HG02943 (cell line): ENCODE data around the gene NLRP9.
"Not testable (repeated sequence)": the region's sequence is repeated elsewhere in the genome, so short reads cannot be mapped to it uniquely, and the experiment has no call there.

Source experiments
- ATAC-seq: cut with Tn5 transposase; IDR thresholded peaks from one replicate; pipeline ENCODE4 v1.9.1; 2021; ENCODE audit warnings: mild to moderate bottlenecking, low read depth, moderate library complexity; ENCODE audit not compliant: unreplicated experiment

The NLRP9 gene

DNA sequence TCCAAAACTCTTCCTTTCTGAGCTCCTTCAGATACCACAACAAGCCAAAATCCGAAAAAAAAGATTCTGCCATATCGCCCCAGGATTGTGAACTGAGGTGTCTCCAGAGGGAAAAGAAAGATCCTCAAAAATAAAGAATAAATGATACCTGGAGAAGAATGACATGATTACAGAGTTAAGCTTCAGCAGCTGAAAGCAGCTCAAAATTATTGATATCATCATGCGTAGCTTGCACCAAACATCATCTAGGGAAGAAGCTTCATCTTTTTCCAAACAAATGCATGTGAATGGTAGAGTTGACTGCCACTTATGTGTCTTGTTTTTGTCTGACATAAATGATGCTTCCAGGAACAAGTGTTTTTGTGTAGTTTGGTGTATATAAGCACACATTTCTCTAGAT, at the start of gene NLRP9:
NLRP9 (minus strand) TSS at position 101 of the 400 bp plus-strand sequence; CDS start at position 73, 28 bp downstream.
- no peak for ATAC-seq

DNA sequence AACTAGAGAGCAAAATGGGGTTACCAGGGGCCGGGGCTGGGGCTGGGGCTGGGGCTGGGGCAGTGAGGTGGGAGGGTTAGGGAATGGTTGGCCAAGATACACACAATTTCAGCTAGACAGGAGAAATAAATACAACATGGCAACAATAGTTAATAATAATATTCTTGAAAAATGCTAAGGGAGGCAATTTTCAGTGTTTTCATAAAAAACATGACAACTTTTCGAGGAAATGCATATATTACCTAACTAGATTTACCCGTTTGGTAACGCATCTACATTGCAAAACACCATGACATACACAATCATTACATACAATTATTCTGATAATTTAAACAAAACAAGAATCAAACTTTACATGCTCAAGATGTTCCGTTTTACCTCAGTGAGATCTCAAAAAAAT, 42.9 kb upstream of the NLRP9 start:
- ATAC-seq: no peak

GRCh38 chr19:55778331-55778730, 40.1 kb upstream of the NLRP9 start:
- no peak for ATAC-seq

- no peak for ATAC-seq
Observed at GRCh38 chr19:55777528-55777927, 39.3 kb upstream of the NLRP9 start.

DNA sequence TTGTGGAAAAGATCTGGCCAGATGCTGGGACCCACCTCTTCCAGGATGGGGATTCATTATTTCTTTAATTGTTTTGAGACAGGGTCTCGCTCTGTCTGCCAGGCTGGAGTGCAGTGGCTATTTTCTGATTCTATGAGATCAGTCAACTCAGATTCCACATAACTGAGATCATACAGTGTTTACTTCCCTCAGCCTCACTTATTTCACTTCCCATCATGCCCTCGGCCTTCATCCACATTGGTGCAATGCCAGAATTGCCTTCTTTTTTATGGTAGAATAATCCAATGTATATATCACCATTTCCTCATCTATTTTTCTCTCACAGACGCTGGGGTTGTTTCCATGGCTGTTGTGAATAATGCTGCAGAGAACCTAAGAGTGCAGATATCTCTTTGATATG, 31.4 kb upstream of the NLRP9 start:
- ATAC-seq: not testable (repeated sequence)

DNA sequence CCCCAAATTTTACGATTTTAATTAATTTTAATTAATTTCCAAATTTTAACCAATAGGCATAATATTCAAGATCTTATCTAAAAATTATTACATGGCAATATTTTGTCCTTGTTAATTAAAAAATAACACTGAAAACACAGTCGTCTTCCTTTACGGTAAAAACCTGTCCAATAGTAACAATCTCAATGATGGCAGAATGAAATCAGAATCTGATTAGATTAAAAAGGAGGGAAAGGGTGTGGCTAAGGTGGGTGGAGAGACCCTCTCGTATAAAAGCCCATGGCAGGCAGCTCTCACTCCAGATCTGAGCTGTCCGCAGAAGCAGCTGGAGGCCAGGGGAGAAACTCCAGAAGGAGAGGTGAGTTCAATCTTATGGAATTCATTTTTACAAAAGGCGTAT, 30.6 kb upstream of the NLRP9 start, which contains the start of gene RFPL4AL1:
RFPL4AL1 (plus strand) TSS at position 301 of the 400 bp plus-strand sequence. CDS start 2,687 bp downstream, outside the sequence.
- not testable (repeated sequence) for ATAC-seq

DNA sequence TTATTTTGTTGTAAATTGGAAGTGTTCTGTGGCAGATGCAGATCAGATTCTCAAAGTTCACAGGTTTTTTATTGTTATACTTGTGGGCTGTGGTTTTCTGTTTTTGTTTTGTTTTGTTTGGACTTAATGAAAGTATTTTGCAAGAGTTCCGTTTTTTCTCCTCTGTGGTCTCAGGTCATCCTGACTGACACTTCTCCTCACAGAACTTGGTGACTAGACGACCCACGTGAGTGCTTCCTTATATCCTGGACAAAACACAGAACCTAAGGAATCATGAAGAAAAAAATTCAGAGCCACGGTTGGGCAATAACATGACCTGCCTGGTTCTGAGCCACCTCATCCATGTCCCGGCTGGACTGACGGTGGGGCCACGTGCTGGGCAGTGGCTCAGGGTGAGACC, 28.3 kb upstream of the NLRP9 start:
- no peak for ATAC-seq

- ATAC-seq: not testable (repeated sequence)
Observed at GRCh38 chr19:55758797-55759196, 20.6 kb upstream of the NLRP9 start, which contains the start of gene RFPL4A. TSS of gene RFPL4A (plus strand) at chr19:55759097. CDS start at chr19:55761801, 2,704 bp downstream.

DNA sequence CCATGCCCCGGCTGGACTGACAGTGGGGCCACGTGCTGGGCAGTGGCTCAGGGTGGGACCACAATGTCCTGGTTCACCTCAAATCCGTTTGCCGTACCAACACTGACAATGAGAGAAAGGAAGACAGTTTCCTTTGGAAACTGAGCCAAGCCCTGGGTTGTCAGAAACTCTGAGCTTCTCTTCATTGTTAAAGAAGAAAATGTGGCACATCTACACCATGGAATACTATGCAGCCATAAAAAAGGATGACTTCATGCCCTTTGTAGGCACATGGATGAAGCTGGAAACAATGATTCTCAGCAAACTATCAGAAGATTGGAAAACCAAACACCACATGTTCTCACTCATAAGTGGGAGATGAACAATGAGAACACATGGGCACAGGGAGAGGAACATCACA, 18.6 kb upstream of the NLRP9 start:
- not testable (repeated sequence) for ATAC-seq

GRCh38 chr19:55753401-55753800, 15.2 kb upstream of the NLRP9 start:
- no peak for ATAC-seq

DNA sequence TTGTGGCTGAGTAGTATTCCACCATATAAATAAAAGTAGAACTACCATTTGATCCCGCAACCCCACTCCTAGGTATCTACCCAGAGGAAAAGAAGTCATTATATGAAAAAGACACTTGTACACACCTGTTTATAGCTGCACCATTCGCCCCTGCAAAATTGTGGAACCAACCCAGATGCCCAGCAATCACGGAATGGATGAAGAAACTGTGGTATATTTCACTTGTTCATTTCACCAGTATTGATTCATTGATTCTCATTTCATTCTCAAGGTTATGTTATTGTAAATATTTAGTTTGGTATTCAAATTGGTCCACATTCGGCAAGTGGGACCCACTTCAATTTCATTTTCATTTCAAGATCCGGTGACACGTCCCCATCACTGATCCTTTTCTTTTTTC, 12.5 kb upstream of the NLRP9 start:
- no peak for ATAC-seq

- ATAC-seq: not testable (repeated sequence)
Observed at GRCh38 chr19:55730378-55730777, 7.8 kb downstream of the NLRP9 start.

DNA sequence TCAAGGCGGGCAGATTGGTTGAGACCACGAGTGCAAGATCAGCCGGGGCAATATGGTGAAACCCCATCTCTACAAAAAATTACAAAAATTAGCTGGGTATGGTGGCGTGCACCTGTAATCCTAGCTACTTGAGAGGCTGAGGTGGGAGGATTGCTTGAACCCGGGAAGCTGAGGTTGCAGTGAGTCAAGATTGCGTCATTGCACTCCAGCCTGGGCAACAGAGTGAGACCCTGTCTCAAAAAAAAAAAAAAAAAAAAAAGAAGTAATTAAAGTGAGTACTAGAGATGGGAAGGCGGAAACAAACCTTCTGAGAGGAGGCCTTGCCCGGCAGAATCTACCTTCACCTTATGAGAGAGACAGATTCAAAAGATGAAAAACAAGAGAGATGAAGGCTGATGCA, 14.7 kb downstream of the NLRP9 start:
- ATAC-seq: no peak

DNA sequence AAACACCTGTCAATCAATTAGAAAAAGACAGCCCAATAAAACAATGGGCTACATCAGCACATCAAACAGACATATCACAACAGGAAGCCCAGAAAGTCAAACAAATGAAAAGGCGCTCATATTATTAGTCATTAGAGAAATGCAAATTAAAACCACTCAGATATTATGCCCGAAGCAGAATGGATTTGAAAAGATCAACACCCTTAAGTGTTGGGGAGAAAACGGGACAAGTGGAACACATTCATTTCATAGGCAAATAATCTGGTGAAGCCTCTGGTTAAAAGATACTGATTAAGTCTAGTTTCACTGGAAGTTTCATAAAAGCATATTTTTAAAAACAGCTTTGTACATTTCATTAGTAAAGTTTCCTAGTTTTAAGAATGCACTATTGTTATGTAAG, 17.4 kb downstream of the NLRP9 start:
- no peak for ATAC-seq

DNA sequence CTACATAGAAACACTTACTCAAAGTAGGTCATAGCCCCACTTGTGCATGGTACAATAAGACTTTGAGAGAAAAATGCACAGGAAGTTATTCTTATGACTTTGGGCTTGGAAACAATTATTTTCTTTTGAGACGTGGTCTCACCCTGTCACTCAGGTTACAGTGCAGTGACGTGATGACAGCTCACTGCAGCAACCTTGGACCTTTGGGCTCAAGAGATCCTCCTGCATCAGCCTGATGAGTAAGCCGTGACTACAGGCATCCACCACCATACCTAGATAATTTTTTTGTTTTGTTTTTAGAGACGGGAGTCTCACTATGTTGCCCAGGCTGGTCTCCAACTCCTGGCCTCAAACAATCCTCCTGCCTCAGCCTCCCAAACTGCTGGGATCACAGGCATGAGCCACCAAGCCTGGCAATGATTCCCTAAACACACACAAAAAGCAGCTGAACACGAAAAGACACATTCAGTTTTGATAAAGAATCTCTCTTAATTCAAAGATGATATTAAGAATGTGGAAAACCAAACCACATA, 17.9 kb downstream of the NLRP9 start:
- ATAC-seq: no peak

- ATAC-seq: not testable (repeated sequence)
Observed at GRCh38 chr19:55717879-55718711, 20.1 kb downstream of the NLRP9 start.

GRCh38 chr19:55717251-55717650, 21.0 kb downstream of the NLRP9 start:
- ATAC-seq: no peak

GRCh38 chr19:55716531-55716930, 21.7 kb downstream of the NLRP9 start:
- no peak for ATAC-seq

DNA sequence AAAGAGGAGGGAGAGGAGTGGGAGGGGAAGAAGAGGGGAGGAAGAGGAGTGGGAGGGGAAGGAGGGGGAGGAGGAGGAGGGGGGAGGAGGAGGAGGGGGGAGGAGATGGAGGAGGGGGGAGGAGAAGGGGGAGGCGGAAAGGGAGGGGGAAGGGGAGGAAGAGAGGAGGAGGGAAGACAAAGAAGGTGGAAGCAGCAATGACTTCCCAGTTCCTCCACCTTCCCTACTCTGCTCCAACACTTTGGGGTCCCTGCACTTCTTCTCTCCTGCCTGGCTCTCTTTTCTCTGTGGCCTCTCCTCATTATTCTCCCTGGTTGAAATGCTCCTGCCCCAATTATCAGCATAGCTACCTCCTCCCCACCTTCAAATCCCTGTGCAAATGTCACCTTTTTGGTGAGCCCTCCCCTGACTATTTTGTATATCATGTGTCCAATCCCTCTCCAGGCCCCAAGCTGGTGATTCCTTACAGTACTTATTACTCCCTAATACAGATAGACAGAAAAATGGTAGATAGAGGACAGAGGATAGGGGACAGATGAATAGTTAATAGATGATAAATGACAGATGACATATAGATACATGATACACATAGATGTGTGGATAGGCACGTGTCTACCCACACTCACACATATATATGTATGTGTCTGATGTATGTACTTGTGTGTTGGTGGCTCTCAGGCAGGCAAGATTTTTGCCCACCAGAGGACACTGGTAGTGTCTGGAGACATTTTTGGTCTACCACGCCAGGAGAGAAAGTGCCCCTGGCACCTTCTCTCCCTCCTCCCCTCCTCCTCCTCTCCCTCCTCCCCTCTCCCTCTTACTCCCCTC, 25.2 kb downstream of the NLRP9 start:
- ATAC-seq: no peak

- ATAC-seq: no peak
Observed at GRCh38 chr19:55711719-55712118, 26.5 kb downstream of the NLRP9 start.

- ATAC-seq: no peak
Observed at GRCh38 chr19:55705972-55706371, 32.2 kb downstream of the NLRP9 start.
